ENCODE data around the gene AMZ2. TPM values are rescaled to one million over a fixed set of nuclear protein-coding genes. Genes with fewer than 3 reads are reported as not detected.

The AMZ2 gene
- total RNA-seq, 3 donors from 2014 or later (not counting 1 experiment from before 2014, with no cell fraction given): 87.0 to 131 (median 107) TPM

DNA sequence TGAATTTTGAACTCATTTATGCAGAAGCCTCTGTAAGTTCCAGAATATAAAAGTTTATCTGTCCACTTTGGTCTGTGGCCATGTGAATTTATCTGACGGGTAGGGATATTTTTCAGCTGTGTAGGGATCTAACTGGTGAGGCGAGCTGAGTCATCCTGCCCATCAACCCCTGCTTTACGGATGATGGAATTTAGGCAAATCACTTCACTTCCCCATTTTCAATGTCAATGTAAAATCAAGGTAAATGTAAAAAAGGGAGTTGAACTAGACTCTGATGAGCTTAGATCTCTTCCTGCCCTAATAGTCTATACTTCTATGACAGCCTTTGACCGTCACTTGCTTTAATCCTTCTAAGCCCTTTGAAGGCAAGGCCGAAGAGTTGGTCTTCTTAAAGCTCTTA is 40.5 kb downstream of the AMZ2 start:
- H3K27me3 ChIP-seq (ENCODE audit: control insufficient read depth, insufficient read depth, low read length): no peaks in the 10 kb centered on the region
- WGBS (ENCODE audit: insufficient coverage): 70% methylated on average over 4 of the region's 5 CpGs
- Mint-ChIP-seq H3K27ac (peak overlapping the region; percentile 98 to 99), H3K4me1 (peaks cover 65 to 66% of the 10 kb centered on the region in 2 donors), H3K4me3 (peak overlapping the region; percentile 99), H3K27me3 (ENCODE audit: low read depth in 2 of 2) (no peaks in the 10 kb centered on the region), H3K9me3 (no peaks in the 10 kb centered on the region), H3K36me3 (no peaks in the 10 kb centered on the region)
- no peak overlapping the region for H3K4me3 ChIP-seq (ENCODE audit: low read length)
- TF ChIP-seq, protein P1, sequence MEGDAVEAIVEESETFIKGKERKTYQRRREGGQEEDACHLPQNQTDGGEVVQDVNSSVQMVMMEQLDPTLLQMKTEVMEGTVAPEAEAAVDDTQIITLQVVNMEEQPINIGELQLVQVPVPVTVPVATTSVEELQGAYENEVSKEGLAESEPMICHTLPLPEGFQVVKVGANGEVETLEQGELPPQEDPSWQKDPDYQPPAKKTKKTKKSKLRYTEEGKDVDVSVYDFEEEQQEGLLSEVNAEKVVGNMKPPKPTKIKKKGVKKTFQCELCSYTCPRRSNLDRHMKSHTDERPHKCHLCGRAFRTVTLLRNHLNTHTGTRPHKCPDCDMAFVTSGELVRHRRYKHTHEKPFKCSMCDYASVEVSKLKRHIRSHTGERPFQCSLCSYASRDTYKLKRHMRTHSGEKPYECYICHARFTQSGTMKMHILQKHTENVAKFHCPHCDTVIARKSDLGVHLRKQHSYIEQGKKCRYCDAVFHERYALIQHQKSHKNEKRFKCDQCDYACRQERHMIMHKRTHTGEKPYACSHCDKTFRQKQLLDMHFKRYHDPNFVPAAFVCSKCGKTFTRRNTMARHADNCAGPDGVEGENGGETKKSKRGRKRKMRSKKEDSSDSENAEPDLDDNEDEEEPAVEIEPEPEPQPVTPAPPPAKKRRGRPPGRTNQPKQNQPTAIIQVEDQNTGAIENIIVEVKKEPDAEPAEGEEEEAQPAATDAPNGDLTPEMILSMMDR (IDR thresholded peaks at IDR 0.05): no peak
- DNase-seq: no peak
- H3K27ac ChIP-seq (ENCODE audit: low read length): peak overlapping the region; percentile 100
- H3K36me3 ChIP-seq (ENCODE audit: control insufficient read depth, insufficient read depth, low read length): no peaks in the 10 kb centered on the region
- intact Hi-C loops (cut with micrococcal nuclease): no loop called here
- no peaks in the 10 kb centered on the region for H3K9me3 ChIP-seq (ENCODE audit: control insufficient read depth, insufficient read depth, low read length)
- ATAC-seq: no peak
- H3K4me1 ChIP-seq (ENCODE audit: control insufficient read depth, insufficient read depth, low read length): peaks cover 36% of the 10 kb centered on the region

DNA sequence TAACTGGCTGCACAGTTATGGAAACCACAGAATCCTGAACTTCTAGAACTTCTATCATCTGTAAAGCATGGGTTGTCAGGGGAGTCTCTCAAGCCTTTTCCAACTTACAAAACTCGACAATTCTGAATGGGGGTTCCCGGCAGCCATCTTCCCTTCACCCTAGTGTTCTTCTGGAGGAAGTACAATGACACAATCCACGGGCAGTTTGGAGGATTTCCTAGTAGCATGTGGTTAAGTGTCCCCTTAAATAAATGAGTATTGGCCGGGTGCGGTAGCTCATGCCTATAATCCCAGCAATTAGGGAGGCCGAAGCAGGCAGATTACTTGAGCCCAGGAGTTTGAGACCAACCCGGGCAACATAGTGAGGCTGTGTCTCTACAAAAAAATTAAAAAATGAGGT is 41.0 kb downstream of the AMZ2 start:
- 52% methylated on average over 7 of the region's 7 CpGs for WGBS (ENCODE audit: insufficient coverage)
- ATAC-seq: no peak
- Mint-ChIP-seq H3K9me3 (no peaks in the 10 kb centered on the region), H3K36me3 (no peaks in the 10 kb centered on the region), H3K4me3 (peak overlapping the region; percentile 99), H3K27ac (peak overlapping the region; percentile 98 to 99), H3K4me1 (peaks cover 68% of the 10 kb centered on the region in 2 donors), H3K27me3 (ENCODE audit: low read depth in 2 of 2) (no peaks in the 10 kb centered on the region)
- Histone ChIP-seq H3K36me3 (ENCODE audit: control insufficient read depth, insufficient read depth, low read length) (no peaks in the 10 kb centered on the region), H3K9me3 (ENCODE audit: control insufficient read depth, insufficient read depth, low read length) (no peaks in the 10 kb centered on the region), H3K27ac (ENCODE audit: low read length) (peak overlapping the region; percentile 100), H3K4me3 (ENCODE audit: low read length) (peak overlapping the region; percentile 98), H3K4me1 (ENCODE audit: control insufficient read depth, insufficient read depth, low read length) (peaks cover 39% of the 10 kb centered on the region), H3K27me3 (ENCODE audit: control insufficient read depth, insufficient read depth, low read length) (no peaks in the 10 kb centered on the region)
- intact Hi-C loops (cut with micrococcal nuclease): no loop called here
- TF ChIP-seq, protein P1 (IDR thresholded peaks at IDR 0.05): no peak
- DNase-seq: peak in 1 of 2 donors; percentile 66

DNA sequence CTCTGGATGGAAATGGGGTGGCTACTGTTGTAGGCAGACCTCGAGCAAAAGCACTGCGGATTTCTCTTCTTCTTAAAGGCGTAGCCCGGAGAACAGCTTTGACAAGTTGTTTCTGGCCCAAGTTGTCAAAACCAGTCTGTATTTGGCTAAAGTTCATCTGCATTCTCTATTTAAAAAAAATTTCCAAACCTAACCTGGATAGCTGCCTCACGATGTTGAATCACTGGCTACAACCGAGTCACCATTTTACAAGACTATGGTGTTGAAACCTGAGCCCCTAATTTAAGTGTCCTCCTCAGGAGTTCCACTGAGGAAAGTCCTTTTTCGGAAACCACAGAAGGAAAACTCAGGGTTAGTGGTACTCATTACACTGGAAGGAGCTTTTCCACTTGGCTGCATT is 41.6 kb downstream of the AMZ2 start:
- H3K9me3 Mint-ChIP-seq: no peaks in the 10 kb centered on the region

More for the DNA sequence above, 41.6 kb downstream of the AMZ2 start:
- H3K27me3 ChIP-seq (ENCODE audit: control insufficient read depth, insufficient read depth, low read length): no peaks in the 10 kb centered on the region
- DNase-seq (peak in 1 of 2 donors; percentile 23), ATAC-seq (no peak)
- Mint-ChIP-seq H3K27me3 (ENCODE audit: low read depth in 2 of 2) (no peaks in the 10 kb centered on the region), H3K4me1 (peaks cover 74% of the 10 kb centered on the region in 2 donors), H3K4me3 (peak overlapping the region; percentile 99), H3K36me3 (no peaks in the 10 kb centered on the region), H3K27ac (peak overlapping the region; percentile 98 to 99)
- H3K27ac ChIP-seq (ENCODE audit: low read length): peak overlapping the region; percentile 100
- H3K4me1 ChIP-seq (ENCODE audit: control insufficient read depth, insufficient read depth, low read length): peaks cover 46% of the 10 kb centered on the region
- WGBS (ENCODE audit: insufficient coverage): 64% methylated on average over 7 of the region's 7 CpGs
- TF ChIP-seq, protein P1 (IDR thresholded peaks at IDR 0.05): no peak
- no peaks in the 10 kb centered on the region for H3K36me3 ChIP-seq (ENCODE audit: control insufficient read depth, insufficient read depth, low read length)
- peak overlapping the region; percentile 98 for H3K4me3 ChIP-seq (ENCODE audit: low read length)
- intact Hi-C loops (cut with micrococcal nuclease): no loop called here
- H3K9me3 ChIP-seq (ENCODE audit: control insufficient read depth, insufficient read depth, low read length): no peaks in the 10 kb centered on the region
